Neuronal stem cell (in vitro differentiated cells): ENCODE data around the gene FOXD4L1.
"Not testable (repeated sequence)": the region's sequence is repeated elsewhere in the genome, so short reads cannot be mapped to it uniquely, and the experiment has no call there.

Source experiments
- DNase-seq: peaks from one replicate; pipeline ENCODE4 v3.0.0-alpha.2; 2013; ENCODE audit warnings: low spot score
- H2AFZ ChIP-seq: one replicate; pipeline ENCODE4 v1.6.1; 2013; ENCODE audit warnings: mild to moderate bottlenecking, low read length, inconsistent platforms
- H2AK5ac ChIP-seq: 2 replicates; pipeline ENCODE4 v1.6.1; 2013; ENCODE audit warnings: low read depth, mild to moderate bottlenecking, inconsistent platforms, low read length, moderate library complexity, mixed read lengths
- H2BK120ac ChIP-seq: 2 replicates; pipeline ENCODE4 v1.6.1; 2013; ENCODE audit warnings: low read depth, mild to moderate bottlenecking, inconsistent platforms, low read length, moderate library complexity, mixed read lengths
- H2BK12ac ChIP-seq: one replicate; pipeline ENCODE4 v1.6.1; 2013; ENCODE audit warnings: low read length, inconsistent platforms
- H2BK15ac ChIP-seq: 2 replicates; pipeline ENCODE4 v1.6.1; 2013; ENCODE audit warnings: mild to moderate bottlenecking, low read length, inconsistent platforms, mixed read lengths
- H2BK5ac ChIP-seq: one replicate; pipeline ENCODE4 v1.6.1; 2013; ENCODE audit warnings: inconsistent platforms, mild to moderate bottlenecking, low read length, moderate library complexity
- H3K14ac ChIP-seq: one replicate; pipeline ENCODE4 v1.6.1; 2013; ENCODE audit warnings: low read length, inconsistent platforms
- H3K18ac ChIP-seq: 2 replicates; pipeline ENCODE4 v1.6.1; 2013; ENCODE audit warnings: low read length, inconsistent platforms
- H3K23ac ChIP-seq: 2 replicates; pipeline ENCODE4 v1.6.1; 2013; ENCODE audit warnings: low read depth, mild to moderate bottlenecking, mixed read lengths, low read length, inconsistent platforms; ENCODE audit not compliant: poor library complexity
- H3K27ac ChIP-seq: replicated peaks from 3 replicates; pipeline ENCODE4 v1.5.1; 2013; ENCODE audit warnings: low read length, inconsistent platforms
- H3K27me3 ChIP-seq, 3 experiments: 2 replicates each; pipeline ENCODE4 v1.6.1; 2013; ENCODE audit warnings: low read length in 3 of 3, mild to moderate bottlenecking in 2 of 3, inconsistent platforms in 1 of 3, low read depth in 1 of 3, mixed read lengths in 1 of 3, moderate library complexity in 1 of 3; ENCODE audit not compliant: control insufficient read depth in 3 of 3, insufficient read depth in 3 of 3
- H3K36me3 ChIP-seq, 2 donors: replicated peaks in 1 of 2; 2 replicates each; pipeline ENCODE4 v1.6.1; 2013; ENCODE audit warnings: low read length in 2 of 2; ENCODE audit not compliant: control insufficient read depth in 2 of 2, insufficient read depth in 2 of 2
- H3K4ac ChIP-seq: 2 replicates; pipeline ENCODE4 v1.6.1; 2013; ENCODE audit warnings: inconsistent platforms, mild to moderate bottlenecking, low read length, moderate library complexity
- H3K4me1 ChIP-seq, 2 donors: 1 replicate in 1 of 2; 2 replicates in 1 of 2; pipeline ENCODE4 v1.6.1; 2013; ENCODE audit warnings: low read length in 2 of 2, low read depth in 1 of 2; ENCODE audit not compliant: control insufficient read depth in 2 of 2, insufficient read depth in 1 of 2
- H3K4me2 ChIP-seq: one replicate; pipeline ENCODE4 v1.6.1; 2013; ENCODE audit warnings: mild to moderate bottlenecking, low read length, inconsistent platforms; ENCODE audit not compliant: insufficient read depth, poor library complexity, severe bottlenecking
- H3K4me3 ChIP-seq, 2 donors: 2 replicates each; pipeline ENCODE4 v1.5.1; 2013; ENCODE audit warnings: low read length in 2 of 2, mild to moderate bottlenecking in 2 of 2, inconsistent platforms in 1 of 2, moderate library complexity in 1 of 2
- H3K79me1 ChIP-seq: one replicate; pipeline ENCODE4 v1.6.1; 2013; ENCODE audit warnings: low read depth, mild to moderate bottlenecking, inconsistent platforms, low read length, moderate library complexity
- H3K9ac ChIP-seq: one replicate; pipeline ENCODE4 v1.6.1; 2013; ENCODE audit warnings: mild to moderate bottlenecking, low read depth, low read length, inconsistent platforms; ENCODE audit not compliant: poor library complexity
- H3K9me3 ChIP-seq, 2 donors: replicated peaks in 1 of 2; 2 replicates each; pipeline versions ENCODE3 to v1.6.1; 2013; ENCODE audit warnings: low read length in 2 of 2, mild to moderate bottlenecking in 2 of 2, inconsistent platforms in 1 of 2, low read depth in 1 of 2, mixed read lengths in 1 of 2, moderate library complexity in 1 of 2; ENCODE audit not compliant: control insufficient read depth in 2 of 2, insufficient read depth in 1 of 2
- H4K8ac ChIP-seq: one replicate; pipeline ENCODE4 v1.6.1; 2013; ENCODE audit warnings: low read depth, mild to moderate bottlenecking, inconsistent platforms, low read length, moderate library complexity
- H4K91ac ChIP-seq: one replicate; pipeline ENCODE4 v1.6.1; 2013; ENCODE audit warnings: low read length, low read depth, mild to moderate bottlenecking, inconsistent platforms; ENCODE audit not compliant: poor library complexity
- WGBS, 2 donors: extraction: QIAGEN DNeasy Blood & Tissue Kit; methylation state at CpG; one replicate each; pipeline ENCODE4 v1.1.7; 2013; ENCODE audit warnings: missing lambda C conversion rate in 2 of 2, mixed read lengths in 1 of 2; ENCODE audit not compliant: insufficient read length in 2 of 2, insufficient replicate concordance in 1 of 2; ENCODE audit errors: extremely low coverage in 2 of 2; 5-methylcytosine and 5-hydroxymethylcytosine counted together

FOXD4L1 gene

DNA sequence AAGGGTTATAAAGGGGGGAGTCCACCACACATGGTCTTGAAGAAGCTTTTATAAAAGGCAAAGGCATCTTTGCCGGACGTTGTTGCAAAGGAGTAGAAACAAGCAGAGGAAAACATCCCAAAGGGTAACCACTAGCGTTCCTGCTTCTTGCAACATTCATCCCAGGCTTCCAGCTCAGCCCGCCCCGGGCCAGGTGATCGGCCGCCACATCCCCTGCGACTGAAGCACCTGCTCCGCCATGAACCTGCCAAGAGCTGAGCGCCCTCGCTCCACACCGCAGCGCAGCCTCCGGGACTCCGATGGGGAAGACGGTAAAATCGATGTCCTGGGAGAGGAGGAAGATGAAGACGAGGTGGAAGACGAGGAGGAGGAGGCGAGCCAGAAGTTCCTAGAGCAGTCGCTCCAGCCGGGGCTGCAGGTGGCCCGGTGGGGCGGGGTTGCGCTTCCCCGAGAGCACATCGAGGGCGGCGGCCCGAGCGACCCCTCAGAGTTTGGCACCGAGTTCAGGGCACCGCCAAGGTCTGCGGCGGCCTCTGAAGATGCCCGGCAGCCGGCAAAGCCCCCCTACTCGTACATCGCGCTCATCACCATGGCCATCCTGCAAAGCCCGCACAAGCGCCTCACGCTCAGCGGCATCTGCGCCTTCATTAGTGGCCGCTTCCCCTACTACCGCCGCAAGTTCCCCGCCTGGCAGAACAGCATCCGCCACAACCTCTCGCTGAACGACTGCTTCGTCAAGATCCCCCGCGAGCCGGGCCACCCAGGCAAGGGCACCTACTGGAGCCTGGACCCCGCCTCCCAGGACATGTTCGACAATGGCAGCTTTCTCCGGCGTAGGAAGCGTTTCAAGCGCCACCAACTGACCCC lies 787 bp downstream of the FOXD4L1 start:
- WGBS, 2 donors: no CpG with 5 or more reads among the region's 62 CpGs
- not testable (repeated sequence) for H3K14ac ChIP-seq, H4K91ac ChIP-seq, H3K36me3 ChIP-seq, H3K18ac ChIP-seq, H3K9me3 ChIP-seq, H2BK5ac ChIP-seq, H3K4ac ChIP-seq, DNase-seq, H3K4me3 ChIP-seq, H4K8ac ChIP-seq, H2BK120ac ChIP-seq, H2AFZ ChIP-seq, H3K4me2 ChIP-seq, H2BK15ac ChIP-seq, H3K4me1 ChIP-seq, H2BK12ac ChIP-seq, H2AK5ac ChIP-seq, H3K9ac ChIP-seq, H3K23ac ChIP-seq, H3K27ac ChIP-seq, H3K79me1 ChIP-seq
- peaks cover 3 to 30% (median 21%) of the 10 kb centered on the region in 3 experiments for H3K27me3 ChIP-seq

DNA sequence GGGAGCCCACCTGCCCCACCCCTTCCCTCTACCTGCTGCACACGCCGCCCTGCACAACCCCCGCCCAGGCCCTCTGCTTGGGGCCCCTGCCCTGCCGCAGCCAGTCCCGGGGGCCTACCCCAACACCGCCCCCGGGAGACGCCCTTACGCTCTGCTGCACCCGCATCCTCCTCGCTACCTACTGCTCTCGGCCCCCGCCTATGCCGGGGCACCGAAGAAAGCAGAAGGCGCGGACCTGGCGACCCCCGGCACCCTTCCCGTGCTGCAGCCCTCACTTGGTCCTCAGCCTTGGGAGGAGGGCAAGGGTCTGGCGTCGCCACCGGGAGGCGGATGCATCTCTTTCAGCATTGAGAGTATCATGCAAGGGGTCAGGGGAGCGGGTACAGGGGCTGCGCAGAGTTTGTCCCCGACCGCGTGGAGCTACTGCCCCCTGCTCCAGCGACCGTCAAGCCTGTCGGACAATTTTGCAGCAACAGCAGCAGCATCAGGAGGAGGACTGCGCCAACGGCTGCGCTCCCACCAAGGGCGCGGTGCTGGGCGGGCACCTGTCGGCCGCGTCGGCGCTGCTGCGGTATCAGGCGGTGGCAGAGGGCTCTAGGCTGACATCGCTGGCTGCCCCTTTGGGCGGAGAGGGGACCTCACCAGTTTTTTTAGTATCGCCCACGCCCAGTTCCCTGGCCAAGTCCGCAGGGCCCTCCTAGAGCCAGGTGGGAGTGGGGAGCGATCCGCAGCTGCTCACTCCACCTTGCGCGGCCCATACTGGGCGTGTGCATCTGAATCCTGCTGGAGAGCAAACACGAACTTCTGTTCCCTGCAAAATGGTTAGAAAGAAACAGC lies 1.6 kb downstream of the FOXD4L1 start:
- H3K18ac ChIP-seq, H3K4ac ChIP-seq, H2BK12ac ChIP-seq, H2AK5ac ChIP-seq, H3K23ac ChIP-seq, H3K4me1 ChIP-seq, H3K4me3 ChIP-seq, H2BK5ac ChIP-seq, H4K91ac ChIP-seq, H3K9me3 ChIP-seq, H2BK120ac ChIP-seq, H3K27ac ChIP-seq, DNase-seq, H3K14ac ChIP-seq, H3K4me2 ChIP-seq, H2AFZ ChIP-seq, H3K79me1 ChIP-seq, H4K8ac ChIP-seq, H3K36me3 ChIP-seq, H2BK15ac ChIP-seq, H3K9ac ChIP-seq: not testable (repeated sequence)
- H3K27me3 ChIP-seq: peaks cover 3 to 31% (median 26%) of the 10 kb centered on the region in 3 experiments
- WGBS, 2 donors: no CpG with 5 or more reads among the region's 56 CpGs

DNA sequence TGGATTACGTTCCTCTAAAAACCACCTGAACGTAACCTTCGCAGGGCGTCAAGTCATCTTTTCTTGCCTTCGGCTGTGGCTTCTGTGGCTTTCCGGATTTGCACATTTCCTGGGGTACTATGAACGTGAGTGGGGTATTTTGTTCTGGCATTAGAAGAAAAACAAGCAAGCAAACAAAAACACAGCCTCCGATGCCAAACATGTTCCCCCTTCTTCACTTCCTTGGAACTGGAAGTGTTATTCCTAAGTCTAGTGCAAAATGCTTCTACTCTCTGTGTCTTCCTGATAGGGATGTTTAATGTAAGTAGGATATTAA lies 2.2 kb downstream of the FOXD4L1 start:
- H4K91ac ChIP-seq, H3K18ac ChIP-seq, H3K9ac ChIP-seq, H3K14ac ChIP-seq, H4K8ac ChIP-seq, H2AFZ ChIP-seq, H2BK120ac ChIP-seq, H3K36me3 ChIP-seq, H3K27ac ChIP-seq, H2BK15ac ChIP-seq, H2BK5ac ChIP-seq, H3K79me1 ChIP-seq, DNase-seq, H3K23ac ChIP-seq, H3K4me2 ChIP-seq, H3K4me1 ChIP-seq, H2AK5ac ChIP-seq, H3K4ac ChIP-seq, H3K4me3 ChIP-seq, H2BK12ac ChIP-seq, H3K9me3 ChIP-seq: not testable (repeated sequence)
- WGBS, 2 donors: no CpG with 5 or more reads among the region's 8 CpGs
- H3K27me3 ChIP-seq: peaks cover 3 to 31% (median 28%) of the 10 kb centered on the region in 3 experiments
